ENCODE results near the gene CAMK2G.
"Not testable (repeated sequence)": the region's sequence is repeated elsewhere in the genome, so short reads cannot be mapped to it uniquely, and the experiment has no call there.

The CAMK2G gene

DNA sequence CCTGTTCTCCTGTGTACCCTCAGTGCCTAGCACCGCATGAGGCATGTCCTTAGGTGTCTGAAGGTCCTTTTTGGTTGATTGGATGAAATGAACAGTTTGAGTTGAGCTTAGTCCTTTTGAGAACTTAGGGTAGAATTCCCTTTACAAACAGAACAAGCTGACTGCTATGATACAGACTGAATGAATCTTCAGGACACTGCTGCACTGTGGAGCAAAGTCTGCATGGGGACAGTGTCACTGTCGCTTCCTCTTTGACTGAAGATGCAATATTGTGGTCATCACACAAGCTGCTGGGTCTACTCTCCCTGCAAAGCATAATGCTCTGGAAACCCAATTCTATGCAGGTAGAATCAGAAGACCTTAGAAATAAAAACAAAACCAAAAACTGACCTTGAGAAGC is 28.0 kb upstream of the CAMK2G start:
- DNase-seq (ENCODE audit: low read depth) = no peak

DNA sequence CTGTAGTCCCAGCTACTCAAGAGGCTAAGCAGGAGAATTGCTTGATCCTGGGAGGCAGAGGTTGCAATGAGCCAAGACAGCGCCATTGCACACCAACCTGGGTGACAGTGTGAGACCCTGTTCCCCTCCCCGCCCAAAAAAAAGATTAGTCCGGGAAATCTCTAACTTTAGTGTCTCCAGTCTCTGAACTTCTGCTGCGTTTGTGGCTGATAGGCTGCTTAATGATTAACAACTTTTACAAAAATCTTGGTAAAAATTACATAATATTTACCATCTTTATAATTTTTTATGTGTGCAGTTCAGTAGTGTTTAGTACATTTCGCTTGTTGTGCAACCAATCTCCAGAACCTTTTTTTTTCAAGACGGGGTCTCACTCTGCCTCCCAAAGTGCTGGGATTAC is 26.9 kb upstream of the CAMK2G start:
- no peak for DNase-seq (ENCODE audit: low read depth)

DNA sequence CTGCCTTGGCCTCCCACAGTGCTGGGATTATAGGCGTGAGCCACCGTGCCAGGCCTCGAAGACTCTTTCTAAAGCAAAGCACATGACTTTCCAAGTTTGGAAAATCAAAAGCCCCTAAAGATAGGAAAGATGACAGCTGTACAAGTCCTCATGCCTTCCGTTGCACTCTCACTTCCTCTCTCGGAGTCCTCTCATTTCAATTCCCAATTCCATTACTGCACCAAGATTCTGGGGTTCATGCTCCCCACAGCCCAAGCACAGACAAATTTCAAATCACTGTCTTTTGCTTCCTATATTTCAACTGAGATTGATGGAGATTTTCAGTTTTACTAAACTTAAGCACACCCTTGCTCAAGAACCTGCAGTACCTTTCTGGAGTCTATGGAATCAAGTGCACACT is 25.7 kb upstream of the CAMK2G start:
- DNase-seq (ENCODE audit: low read depth) = no peak

- no peak for DNase-seq (ENCODE audit: low read depth)
Observed at GRCh38 chr10:73899423-73899822, 25.1 kb upstream of the CAMK2G start.

DNA sequence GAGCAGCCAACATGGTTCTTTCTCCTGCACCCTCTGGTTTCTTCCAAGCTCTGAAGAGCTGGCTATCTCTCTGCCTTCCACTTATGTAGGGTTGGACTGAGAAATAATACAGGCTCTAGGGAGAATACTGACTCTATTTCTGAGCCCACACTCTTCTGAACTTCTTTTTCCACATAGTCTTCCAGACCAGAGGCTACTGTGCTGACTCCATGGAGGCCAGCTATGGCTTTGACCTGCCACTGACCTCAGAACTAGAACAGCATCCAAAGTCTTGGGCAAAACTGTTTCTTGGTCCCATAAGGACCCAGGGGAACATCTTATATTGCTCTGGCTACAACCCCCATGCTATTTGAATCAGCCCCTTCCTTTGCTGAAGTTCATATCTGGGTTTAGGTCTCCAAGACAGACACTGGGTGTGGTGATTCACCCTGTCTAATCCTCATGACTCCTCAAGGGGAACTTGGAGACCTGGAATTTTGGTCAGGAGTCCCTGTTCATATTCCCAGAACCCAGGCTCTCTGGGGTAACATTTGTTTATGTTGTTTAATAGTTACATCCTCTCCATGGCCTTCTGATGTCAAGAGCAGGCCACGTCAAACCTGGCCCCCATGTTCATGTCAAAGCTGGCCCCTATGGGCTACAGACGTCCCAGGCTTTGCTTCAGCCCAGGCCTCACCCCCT is 24.5 kb upstream of the CAMK2G start:
- DNase-seq (ENCODE audit: low read depth) = no peak

- no peak for DNase-seq (ENCODE audit: low read depth)
Observed at GRCh38 chr10:73897693-73898092, 23.3 kb upstream of the CAMK2G start.

DNA sequence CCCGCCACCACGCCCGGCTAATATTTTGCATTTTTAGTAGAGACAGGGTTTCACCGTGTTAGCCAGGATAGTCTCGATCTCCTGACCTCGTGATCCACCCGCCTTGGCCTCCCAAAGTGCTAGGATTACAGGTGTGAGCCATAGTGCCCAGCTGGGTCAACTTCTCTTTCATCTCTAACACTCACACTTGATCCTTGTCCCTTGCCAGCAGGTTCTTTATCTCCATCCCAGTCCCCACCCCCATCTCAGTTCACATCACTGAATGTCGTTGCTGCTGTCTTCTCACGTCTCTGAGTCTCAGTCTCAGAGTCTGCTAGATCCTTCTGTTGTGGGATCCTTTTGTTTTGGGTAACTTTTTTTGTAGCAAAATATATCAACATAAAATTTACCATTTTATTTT is 21.0 kb upstream of the CAMK2G start:
- DNase-seq (ENCODE audit: low read depth) = not testable (repeated sequence)

GRCh38 chr10:73894245-73894971 is 20.1 kb upstream of the CAMK2G start:
- DNase-seq (ENCODE audit: low read depth) = no peak

- no peak for DNase-seq (ENCODE audit: low read depth)
Observed at GRCh38 chr10:73893426-73893825, 19.1 kb upstream of the CAMK2G start.

DNA sequence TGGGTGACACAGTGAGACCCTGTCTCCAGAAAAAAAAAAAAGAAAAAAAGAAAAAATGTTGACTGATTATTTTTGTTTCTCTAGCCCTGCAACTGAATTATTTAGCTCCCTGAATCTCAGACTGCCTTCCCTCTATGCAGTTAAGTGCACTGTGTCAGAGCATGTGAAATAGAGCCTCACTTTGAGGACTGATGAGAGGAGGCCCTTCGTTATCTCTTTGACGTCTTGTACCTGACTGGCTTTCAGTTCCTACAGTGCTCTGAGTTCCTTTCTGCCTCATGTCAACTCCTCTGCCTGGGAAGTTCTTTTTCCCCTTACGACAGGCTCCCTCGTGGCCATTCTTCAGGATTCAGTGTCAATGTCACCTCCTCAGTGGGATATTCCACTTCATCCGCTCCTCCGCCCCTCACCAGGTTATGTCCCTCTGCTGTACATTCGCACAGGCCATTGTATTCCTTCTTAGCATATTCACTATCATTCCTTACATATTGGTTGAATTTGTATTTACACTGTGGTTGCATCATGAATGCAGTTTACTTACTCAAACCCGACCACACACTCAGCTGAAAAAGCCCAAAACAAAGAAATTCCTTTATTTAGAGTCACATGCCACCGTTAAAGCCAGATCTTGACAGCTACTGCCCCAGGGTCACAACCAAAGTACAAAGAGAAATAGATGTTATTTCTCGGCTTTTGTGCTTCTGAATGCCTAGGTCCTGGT is 18.1 kb upstream of the CAMK2G start:
- DNase-seq (ENCODE audit: low read depth) = no peak

DNA sequence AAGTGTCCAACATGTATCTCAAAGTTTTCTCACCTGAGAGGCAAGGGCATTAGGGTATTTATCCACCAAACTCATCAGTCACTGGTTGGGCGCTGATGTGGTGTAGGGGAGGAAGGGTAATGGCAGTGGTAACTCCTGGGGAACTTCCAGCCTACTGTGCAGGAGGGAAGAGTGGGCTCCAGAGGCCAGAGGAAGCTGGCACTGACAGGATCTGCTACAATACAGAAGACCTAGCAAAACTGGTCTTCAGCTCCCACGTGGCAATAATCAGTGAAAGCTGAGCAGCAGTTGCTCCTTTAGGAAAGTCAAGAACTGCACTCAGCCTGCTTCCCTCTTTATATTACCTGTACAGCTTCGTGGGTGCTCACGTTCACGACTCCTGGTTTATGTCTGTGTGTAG is 17.2 kb upstream of the CAMK2G start:
- DNase-seq (ENCODE audit: low read depth) = no peak

GRCh38 chr10:73890830-73891229 is 16.5 kb upstream of the CAMK2G start:
- DNase-seq (ENCODE audit: low read depth) = not testable (repeated sequence)

DNA sequence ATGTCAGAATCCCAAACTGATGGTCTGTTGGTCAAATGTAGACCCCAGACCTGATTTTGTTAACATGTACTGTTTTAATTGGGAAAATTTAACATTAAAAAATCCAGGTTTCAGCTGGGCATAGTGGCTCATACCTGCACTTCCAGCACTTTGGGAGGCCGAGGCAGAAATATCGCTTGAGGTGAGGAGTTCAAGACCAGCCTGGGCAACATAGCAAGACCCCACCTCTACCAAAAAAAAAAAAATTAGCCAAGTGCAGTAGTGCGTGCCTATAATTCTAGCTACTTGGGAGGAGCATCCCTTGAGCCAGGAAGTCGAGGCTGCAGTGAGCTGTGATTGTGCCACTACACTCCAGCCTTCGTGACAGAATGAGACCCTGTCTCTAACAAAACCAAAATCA is 15.9 kb upstream of the CAMK2G start:
- no peak for DNase-seq (ENCODE audit: low read depth)

DNA sequence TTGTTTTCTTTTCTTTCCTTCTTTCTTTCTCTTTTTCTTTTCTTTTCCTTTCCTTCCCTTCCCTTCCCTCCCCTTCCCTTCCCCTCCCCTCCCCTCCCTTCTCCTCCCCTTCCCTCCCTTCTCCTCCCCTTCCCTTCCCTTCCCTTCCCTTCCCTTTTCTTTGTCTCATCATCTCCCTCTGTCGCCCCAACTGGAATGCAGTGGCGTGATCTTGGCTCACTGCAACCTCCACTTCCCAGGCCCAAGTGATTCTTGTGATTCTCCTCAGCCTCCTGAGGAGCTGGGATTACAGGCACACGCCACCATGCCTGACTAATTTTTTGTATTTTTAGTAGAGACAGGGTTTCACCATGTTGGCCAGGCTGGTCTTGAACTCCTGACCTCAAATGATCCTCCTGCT is 15.1 kb upstream of the CAMK2G start:
- DNase-seq (ENCODE audit: low read depth) = not testable (repeated sequence)

- no peak for DNase-seq (ENCODE audit: low read depth)
Observed at GRCh38 chr10:73889014-73889413, 14.7 kb upstream of the CAMK2G start.

- no peak for DNase-seq (ENCODE audit: low read depth)
Observed at GRCh38 chr10:73888514-73888913, 14.2 kb upstream of the CAMK2G start.

GRCh38 chr10:73887294-73888039 is 13.1 kb upstream of the CAMK2G start:
- no peak for DNase-seq (ENCODE audit: low read depth)

DNA sequence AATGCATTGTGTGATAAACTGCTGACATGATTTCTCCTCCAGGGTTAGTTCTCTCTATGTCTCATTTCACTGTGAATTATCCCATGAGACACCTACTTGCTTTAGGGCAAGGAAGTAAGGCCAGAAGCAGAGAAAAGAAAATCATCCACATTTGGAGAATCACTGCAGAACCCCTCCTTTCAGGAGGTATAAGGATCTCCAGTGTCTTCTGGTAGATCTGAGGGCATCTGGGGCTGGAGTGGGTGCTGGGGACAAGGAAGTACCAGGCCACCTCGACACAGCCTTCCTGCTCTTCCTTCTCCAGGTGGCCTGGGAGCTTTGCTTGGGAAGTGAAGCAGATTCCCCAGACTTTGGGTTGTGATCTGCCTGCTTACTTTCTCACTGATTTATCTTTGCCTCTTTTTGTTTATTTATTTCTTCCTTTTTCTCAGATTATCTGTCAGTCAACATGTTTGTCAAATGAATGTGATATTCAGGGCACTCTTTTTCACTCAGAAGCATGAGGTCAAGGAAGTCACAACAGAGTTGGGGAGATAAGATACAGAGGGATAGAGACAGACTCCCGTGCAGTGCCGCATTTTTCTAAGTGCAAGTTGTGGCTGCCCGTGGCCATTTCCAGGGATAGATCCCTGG is 12.4 kb upstream of the CAMK2G start:
- DNase-seq (ENCODE audit: low read depth) = no peak

DNA sequence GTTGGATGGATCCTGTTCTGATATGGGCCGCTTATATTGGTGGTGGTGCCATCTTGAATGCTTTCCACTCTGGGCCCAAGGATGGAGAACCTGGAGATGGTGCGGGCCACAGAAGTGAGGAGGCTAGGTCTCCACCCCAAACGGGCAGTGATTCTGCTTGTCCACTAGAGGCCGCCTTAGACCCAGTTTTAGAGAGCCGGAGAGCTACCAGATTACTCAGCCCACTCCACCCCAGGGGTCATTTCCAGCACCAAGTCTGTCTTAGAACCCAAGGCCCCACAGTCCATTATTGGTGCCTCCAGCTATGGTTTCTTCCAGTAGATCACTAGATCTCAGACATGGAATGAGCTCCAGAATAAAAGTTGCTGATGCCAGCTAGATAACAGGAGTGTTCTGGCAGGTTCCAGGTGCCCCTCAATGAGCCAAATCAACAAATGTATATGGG is 11.8 kb upstream of the CAMK2G start:
- DNase-seq (ENCODE audit: low read depth) = no peak

GRCh38 chr10:73884017-73884416 is 9.7 kb upstream of the CAMK2G start:
- DNase-seq (ENCODE audit: low read depth) = no peak

DNA sequence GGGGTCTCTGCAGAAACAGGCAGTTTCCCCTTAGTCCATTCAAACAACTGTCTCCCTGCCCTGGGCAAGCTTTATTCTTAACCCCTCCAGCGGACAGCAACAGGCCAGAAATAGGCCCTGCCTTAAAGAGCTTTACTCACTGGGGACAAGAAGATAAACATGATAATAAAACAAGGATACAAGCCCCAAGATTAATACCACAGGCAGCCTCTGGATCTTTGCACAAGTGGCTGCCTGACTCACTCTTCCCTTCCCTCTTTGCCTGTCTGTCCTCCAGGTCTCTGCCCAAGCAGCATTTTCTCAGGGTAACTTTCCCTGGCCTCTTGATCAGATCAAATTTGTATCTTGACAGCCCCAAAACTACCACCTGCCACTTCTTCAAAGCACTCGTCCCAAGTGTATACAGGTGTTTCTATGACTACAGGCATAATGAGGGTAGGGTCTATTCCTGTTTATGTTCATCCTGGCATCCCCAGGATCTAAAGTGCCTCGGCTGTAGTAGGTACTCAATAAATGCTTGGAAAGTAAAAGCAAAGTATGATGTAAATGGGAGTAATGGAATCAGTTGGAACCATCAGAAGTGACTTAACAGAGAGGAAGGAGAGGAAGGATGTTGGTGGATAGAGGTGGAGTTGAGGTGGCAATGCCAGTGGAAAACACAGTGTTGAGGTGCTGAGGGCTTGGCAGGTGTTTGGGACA is 7.0 kb upstream of the CAMK2G start:
- DNase-seq (ENCODE audit: low read depth) = no peak

Measured in stimulated activated CD8-positive, alpha-beta memory T cell treated with anti-CD3 and anti-CD28 coated beads, Interleukin-7, amount 100 ng/mL, for 24 hours (primary cell).